ENCODE results near the gene UBAP2.
"Not testable (repeated sequence)": the region's sequence is repeated elsewhere in the genome, so short reads cannot be mapped to it uniquely, and the experiment has no call there.

UBAP2 gene

DNA sequence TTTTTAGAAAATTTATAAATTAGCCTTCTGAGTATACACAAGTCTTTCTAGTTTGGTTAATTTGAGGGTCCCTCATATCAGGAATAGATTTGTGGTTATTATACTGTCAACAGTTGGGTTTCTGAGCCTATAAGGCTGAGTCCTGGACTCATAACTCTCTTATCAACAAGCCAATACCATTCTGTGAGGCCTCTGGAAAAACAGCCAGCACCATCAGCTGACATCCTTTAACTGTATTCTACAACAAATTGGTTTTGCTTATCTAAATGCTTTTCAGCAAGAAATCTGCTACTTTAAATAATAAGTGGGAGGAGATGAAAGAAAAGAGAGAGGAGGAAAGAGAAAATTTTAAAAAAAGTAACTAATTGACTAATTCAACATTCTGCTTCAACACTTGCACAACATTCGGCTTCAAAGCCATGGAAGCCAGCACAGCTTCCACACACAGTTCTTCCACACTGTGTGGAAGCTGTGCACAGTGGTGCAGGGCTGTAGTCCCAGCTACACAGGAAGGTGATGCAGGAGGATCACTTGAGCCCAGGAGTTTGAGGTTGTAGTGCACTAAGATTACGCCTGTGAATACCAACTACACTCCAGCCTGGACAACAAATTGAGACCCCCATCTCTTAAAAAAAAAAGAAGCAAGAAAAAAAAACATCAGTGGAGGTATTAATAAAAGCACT is 84.5 kb downstream of the UBAP2 start:
- no peak for DNase-seq

DNA sequence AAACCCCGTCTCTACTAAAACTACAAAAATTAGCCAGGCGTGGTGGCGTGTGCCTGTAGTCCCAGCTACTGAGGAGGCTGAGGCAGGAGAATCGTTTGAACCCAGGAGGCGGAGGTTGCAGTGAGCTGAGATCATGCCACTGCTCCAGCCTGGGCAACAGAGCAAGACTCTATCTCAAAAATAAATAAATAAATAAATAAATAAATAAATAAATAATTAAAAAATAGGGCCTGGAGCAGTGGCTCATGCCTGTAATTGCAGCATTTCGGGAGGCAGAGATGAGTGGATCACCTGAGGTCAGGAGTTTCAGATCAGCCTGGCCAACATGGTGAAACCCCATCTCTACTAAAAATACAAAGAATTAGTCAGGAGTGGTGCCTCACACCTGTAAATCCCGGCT is 86.2 kb downstream of the UBAP2 start:
- not testable (repeated sequence) for DNase-seq

DNA sequence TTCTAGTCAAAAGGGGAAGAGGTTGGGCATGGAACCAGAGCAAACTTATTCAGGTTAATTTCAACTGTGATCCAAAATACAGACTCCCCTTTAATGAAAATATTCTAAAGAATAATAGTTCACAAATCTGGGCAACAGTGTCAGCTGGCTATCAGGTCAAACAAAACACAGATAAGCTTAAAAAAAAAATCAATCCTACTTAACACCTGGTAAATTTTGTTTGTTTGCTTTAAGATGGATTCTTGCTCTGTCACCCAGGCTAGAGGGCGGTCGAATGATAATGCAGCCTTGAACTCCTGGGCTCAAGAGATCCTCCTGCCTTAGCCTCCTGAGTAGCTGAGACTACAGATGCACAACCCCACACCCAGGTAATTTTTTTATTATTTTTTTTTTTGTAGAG is 89.0 kb downstream of the UBAP2 start:
- DNase-seq = no peak

DNA sequence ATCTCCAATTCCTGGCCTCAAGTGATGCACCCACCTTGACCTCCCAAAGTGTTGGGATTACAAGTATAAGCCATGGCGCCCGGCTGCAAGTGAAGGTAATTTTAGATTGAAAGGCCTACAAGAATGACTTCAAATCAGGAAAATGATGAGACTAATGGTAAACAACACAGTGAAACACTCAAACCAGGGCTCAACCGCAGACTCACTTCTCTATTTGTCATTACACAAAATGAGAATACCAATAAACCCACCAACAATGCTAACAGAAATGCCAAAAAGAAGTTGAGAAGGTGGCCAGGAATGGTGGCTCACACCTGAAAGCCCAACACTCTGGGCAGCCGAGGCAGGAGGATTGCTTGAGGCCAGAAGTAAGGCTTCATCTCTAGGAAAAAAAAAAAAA is 92.1 kb downstream of the UBAP2 start:
- no peak for DNase-seq

DNA sequence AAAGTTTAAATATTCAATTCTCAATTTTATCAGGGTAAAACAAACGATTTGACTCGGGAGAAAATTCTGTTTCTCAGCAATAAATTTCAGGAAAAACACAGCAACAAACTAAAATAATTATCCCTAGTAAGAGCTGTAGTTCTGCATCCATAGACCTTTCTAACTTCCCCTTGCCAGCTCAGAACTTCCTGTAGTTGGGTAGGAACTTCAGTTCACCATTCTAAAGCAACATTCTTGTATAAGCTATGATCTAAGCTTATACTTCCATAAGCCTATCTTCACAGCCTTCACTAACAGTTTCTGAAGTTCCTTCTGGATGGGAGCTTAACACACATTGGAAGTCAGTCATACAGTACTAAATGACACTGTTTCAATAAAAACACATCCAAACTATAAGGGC is 96.6 kb downstream of the UBAP2 start:
- no peak for DNase-seq

DNA sequence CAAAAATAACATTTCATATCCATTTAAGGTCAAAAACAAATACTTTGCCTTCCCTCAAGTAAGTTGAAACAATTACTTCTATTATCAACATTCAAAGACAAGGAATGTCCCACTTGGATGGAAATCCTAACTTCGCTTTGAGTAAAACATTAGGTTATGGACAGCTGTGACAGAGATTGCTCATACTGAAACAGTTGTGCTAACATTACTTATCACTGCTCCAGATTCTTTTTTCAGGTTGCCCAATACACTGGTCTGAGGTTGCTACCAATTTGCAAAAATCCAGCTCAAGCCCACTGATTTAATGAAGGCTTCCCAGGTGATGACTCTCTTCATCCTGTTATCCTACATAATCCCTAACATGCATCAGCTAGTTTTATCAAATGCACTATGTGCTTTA is 98.3 kb downstream of the UBAP2 start:
- DNase-seq = no peak

DNA sequence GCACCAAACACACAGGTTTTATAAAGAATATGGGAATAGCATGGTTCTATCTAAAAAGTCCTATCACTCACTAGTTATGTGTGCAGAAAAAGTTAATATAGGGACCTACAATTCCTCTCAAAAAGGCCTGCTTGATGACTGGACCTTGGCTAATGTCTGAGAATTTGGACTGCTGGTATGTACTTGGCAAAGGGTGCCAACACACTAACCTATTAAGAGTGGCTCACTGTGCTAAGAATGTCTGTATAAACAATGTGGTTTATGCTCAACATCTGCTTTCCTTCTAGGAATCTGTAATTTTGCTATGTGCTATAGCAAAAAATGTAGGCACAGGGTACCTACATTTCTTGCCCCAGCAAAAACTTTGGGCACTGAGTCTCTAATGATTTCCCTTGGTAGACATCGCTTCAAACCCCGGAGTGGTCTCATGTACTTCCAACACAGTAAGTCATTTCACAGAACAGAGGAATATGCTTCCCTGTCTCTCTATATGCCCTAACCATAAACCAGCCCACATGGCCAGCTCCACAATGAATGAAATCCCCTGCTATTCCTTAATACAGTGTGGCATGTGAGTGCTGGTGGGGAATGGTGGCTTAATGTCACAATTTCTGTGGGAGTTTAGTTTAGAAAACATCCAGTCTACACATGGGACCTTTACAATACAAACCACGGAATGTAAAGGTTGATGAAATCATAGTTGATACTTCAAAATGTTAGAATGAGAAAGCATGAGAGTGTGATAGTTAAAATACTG is 101.7 kb downstream of the UBAP2 start:
- no peak for DNase-seq

DNA sequence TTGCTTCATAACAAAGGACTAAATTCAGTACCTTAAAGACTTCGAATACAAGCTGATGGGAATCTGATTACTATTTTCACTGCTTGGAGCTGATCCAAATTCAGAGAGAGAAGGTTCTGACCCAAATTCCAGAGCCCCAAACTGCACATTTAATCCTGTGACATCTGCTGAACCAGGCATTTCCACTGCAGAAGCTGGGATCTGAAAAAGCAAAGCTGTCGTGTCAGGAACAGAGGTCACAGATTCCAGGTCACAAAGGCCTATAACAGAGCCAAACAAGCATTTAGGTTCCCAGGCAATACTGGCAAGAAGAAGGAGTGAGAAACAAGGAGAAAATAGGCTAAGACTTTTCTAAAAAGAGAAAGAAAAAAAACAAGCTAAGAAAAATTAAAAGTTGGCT is 105.3 kb downstream of the UBAP2 start:
- DNase-seq = no peak

DNA sequence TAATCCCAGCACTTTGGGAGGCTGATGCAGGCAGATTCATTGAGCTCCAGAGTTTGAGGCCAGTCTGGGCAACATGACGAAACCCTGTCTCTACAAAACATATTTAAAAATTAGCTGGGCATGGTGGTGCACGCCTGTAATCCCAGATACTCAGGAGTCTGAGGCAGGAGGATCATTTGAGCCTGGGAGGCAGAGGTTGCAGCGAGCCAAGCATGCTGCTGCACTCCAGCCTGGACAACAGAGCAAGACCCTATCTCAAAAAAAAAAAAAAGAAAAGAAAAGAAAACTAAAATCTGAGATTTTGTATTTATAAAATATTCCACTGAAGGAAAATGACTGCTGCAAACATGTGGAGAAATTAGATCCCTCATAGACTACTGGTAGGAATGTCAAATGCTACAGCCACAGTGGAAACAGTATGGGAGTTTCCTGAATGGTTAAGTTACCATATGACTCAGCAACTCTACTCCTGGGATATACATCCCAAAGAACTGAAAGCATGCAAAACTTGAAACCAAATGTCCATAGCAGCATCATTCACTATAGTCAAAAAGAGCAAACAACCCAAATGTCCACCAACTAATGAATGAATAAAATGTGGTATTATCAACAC is 106.1 kb downstream of the UBAP2 start:
- no peak for DNase-seq

DNA sequence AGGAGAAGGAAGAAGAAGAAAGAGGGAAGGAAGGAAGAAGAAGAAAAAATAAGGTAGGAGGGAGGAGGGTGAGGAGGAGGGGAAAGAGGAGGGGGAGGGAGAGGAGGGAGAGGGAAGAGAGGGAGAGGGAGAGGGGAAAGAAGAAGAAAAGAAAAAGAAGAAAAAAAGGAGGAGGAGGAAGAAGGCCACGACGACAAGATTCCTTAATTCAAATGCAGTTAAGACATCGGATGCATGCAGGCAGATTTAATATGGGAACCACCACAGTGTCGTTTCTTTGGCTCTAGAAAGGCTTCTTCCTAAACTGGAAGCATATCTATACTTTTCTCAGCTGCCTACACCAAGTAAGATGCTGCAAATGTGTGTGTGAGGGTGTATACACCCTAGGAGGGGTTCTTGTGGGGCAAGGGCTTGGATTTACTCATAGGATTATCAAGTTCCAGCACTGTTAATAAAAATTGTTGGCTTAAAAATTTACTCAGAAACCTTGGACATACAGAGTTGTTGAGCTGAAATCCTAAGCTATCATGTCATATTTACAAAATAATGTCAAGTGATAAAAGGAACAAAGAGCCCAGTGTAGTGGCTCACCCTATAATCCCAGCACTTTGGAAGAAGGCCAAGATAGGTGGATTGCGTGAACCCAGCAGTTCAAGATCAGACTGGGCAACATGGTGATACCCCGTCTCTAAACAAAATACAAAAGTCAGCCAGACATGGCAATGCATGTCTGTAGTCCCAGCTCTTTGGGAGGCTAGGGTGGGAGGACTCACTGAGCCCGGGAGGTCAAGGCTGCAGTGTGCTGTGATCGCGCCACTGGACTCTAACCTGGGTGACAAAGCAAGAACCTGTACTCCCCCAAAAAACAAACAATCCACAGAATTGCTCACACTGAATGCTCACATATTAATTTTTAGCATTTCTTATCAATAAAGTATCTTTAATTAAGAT is 108.5 kb downstream of the UBAP2 start:
- no peak for DNase-seq

DNA sequence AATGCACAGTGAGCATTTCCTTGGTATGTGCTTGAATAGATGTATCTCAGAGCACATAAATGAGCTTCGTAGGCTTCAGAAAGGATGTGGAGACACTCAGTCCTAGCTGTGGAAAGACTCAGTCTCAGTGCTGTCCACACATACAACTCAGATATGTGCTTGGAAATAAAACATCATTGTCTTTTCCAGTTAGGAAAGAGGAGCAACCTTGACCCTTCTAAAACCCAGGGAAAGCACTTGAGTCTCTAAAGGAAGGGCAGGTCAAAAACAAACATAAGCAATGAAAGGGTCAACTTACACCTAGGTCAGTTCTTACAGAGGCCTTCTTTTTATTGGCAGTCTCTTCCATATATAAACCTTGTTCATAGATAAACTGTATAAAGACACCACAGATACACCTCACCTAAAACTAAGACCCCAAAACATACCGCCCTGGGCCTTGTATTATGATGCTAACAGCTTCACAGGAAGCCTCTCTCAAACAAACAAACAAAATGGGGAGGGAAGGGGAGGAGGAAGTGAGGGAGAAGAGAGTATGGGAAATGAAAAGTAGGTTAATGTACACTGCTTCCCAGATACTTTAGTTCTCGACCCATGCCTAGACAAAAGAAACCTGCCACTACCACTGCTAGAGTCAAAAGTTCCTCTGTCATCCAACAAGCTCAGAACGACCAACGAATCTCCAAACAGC is 114.4 kb downstream of the UBAP2 start:
- DNase-seq = no peak

DNA sequence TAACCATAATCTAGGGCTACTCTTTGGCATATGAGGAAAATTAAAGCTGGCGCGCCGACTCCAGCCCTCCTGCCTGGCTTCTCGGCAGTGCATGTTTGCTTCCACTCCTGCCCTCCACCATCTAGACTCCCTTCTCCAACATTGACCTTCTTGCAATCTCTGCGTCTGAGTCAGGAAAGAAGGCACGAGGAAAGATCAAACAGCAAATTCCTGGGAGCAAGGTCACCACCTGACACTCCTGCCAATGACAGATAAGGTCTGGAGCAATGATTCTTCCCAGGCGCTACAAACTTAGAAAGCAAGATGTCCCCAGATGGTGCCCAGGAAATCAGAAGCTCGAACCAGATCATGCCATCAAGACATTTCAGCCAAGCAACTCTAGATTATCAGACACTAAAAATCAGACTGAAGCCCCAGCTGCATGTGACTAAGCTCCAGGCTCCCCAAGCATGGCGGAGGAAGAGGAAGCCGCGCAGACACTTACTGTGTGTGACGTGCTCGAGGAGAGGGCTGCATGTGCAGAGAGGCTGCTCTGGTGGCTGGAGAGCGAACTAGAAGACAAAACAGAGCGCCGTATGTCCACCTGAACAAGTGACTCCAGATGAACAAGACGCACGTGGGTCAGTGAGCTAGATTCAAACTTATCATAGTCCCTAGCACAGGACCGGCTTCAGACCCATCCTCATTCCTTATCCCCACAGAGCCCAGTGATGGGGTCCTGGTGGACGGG is 116.4 kb downstream of the UBAP2 start:
- no peak for DNase-seq

DNA sequence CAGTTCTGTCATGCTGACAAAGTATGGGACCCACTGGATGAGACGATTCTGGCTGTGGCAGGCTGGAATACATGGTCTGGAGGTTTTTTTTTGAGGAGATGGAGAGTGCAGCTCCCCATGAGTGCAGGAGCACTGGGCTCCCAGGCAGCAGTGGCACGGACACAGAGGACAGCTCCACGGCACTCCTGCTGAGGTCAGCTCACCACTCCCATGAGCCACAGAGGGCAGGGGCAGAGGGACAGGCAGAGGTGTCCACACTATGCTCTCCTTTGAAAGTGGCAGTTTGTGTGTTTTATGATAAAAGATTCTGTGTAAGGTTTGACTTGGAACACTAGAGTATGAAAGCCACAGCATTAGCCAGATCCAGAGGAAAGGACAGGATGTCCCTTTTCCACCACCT is 117.4 kb downstream of the UBAP2 start:
- DNase-seq = no peak

DNA sequence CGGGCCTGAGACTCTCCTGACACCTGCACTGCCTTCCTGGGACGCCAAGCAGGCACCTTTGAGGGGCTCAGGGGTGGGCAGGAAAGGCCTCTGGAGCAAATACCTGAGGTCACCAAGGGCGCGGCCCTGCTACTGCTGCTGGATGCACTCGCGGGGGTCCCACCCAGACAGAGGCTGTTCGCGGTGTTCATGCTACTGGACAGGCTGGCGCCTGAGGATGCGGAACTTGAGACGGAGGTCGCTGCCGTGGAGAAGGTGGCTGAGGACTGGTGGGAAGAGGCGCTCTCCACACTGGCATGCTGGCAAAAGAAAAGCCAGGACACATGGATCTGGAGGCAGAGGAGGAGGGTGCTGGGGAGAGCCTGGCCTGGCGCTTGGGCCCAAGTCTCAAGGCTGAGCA is 121.0 kb downstream of the UBAP2 start:
- no peak for DNase-seq

DNA sequence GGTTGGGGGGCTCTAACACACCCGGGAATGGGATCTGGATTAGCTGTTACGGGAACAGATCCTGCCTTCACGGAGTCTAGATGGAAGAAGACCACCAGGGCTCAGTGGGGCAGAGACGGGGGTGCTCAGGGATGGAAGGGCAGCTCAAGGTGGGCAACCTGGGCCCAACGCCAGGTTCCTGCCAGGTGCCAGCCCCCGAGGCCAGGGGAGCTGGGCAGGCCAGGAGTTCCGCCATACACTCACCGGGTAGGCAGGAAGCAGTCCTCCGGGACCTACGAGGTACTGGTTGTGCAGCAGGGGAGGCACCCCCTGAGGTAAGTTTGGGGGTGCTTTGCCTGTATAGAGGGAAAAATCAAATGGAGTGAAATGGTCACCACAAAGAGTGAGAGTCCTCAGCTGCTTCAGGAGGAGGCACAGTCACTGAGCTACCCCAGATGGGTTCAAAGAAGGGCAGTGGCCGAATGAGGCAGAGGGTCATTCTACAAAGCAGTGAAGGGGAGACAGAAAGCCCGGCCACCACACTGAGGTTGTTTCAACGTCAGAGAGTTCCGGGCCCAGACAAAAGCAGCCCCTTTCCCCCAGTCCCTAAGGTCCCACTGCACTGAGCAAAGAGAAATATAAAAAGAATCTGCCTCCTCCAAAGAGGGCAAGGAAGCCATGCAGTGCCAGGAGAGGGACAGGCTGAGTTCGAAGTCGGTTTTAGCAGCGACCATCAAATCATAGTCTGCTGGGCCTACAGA is 121.8 kb downstream of the UBAP2 start:
- no peak for DNase-seq

DNA sequence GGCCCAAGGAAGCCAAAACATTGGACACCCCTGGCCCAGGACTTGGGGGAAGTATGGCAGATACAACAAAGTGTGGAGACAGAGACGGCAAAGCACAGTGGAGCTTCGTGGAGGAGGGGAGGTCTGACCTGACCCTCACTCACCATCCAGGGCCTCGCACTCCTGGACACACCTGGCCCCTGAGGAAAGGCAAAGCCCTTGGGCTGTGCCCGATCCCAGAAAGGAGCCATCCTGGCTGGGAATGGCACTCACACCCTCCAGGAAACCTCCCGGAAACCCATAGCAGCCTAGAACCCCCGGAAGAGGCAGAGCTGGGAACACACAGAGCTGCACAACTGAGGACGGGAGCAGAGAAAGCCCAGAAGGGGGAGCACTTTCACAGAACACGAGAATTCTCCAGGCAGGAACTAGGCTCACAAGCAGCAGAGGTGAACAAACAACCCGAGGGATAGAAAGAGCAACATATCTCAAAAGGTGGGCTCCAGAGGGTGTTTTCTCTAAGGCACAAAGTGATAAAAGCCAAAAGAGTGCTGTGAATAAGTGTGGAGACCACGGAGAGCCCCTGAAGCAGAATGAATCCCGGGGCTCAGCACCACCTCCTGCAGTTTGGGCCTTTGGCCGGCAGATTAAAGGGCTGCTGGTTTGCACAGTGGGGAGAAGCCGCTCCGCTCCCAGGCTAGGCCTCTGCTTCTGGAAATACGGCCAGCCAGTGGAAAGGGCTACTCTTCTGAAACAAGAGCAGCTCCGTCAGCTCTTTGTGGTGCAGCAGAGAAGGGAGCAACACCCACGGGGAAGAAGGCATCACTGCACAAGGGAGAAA is 123.5 kb downstream of the UBAP2 start:
- DNase-seq = peak; percentile 4

DNA sequence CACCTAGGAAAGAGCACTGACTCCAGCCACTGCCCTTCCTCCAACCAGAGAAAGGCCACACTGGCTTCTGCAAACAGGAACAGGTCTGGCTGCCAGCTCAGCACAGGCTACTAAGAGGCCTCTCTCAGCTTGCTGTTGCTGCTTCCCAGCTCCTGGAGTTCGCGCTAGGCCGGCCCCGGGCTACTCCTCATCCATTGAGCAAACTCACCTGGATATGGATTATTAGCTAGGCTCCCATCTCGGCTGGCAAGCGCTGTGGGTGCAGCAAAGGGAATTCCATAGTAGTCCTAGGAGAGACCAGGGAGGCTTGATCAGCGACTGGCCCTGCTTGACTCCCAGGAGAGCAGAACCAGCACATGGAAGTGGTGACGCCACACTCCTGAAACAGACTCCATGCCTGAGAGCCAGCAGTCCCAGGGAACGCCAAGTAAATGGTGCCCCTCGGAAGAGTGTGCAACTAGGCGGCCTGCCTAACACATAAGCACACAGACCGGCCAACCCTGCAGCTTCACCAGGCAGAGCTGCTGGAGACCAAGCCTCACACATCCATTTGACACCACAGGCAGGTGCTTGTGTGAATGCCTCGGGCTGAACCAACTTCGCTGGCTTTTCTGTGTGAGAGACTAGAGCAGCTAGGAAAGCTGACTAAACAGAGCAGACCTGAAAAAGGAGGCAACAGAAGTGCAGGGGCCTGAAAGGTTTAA is 124.5 kb downstream of the UBAP2 start:
- DNase-seq = no peak

DNA sequence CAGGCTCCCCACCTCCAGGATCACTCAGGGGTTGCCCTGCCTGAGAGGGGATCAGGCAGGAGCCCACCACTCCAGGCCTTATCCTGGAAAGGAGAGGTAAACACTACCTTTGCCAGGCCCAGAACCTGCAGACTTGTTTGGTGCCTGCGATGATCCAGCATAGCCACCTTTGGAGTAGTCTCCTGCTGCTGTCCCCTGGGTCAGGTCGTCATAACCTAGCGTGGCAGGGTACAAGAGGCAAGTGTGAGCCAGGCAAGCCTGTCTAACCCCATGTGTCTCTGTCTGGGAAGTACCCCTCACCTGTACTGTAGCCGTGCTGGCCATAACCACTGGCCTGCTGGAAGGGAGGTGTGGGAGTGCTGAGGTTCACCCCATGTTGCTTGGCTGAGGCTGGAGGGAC is 125.6 kb downstream of the UBAP2 start:
- no peak for DNase-seq

All from NCI-H2227 treated with DMSO at 0.1 percent for 48 hours (cell line).